PC-9 (cell line): Measurements from ENCODE around the gene SSX1.
"Not testable (repeated sequence)": the region's sequence is repeated elsewhere in the genome, so short reads cannot be mapped to it uniquely, and the experiment has no call there.

Experiments
- EZH2 ChIP-seq: fragments of 200-600 bp; sonication (generic); IDR thresholded peaks from 2 replicates; pipeline ENCODE4 v1.8.0; 2017; ENCODE audit warnings: antibody characterized with exemption, low read depth
- TF ChIP-seq, protein P1 (sequence below): fragments of 200-600 bp; sonication (generic); conservative IDR thresholded peaks from 2 replicates; pipeline ENCODE4 v1.6.1; 2017; ENCODE audit warnings: mixed run types, antibody characterized with exemption, mild to moderate bottlenecking, moderate library complexity

DNA sequence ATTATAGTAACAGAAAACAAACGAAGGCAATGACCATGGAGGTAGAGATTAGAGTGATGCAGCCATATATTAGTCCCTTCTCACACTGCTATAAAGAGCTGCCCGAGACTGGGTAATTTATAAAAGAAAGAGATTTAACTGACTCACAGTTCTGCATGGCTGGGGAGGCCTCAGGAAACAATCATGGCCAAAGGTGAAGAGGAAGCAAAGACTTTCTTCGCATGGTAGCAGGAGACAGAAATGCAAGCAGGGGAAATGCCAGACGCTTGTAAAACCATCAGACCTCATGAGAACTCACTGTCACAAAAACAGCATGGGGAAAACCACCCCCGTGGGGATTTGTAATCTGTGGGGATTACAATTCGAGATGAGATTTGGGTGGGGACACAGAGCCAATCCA lies 2.2 kb upstream of the SSX1 start:
- TF ChIP-seq, protein P1, sequence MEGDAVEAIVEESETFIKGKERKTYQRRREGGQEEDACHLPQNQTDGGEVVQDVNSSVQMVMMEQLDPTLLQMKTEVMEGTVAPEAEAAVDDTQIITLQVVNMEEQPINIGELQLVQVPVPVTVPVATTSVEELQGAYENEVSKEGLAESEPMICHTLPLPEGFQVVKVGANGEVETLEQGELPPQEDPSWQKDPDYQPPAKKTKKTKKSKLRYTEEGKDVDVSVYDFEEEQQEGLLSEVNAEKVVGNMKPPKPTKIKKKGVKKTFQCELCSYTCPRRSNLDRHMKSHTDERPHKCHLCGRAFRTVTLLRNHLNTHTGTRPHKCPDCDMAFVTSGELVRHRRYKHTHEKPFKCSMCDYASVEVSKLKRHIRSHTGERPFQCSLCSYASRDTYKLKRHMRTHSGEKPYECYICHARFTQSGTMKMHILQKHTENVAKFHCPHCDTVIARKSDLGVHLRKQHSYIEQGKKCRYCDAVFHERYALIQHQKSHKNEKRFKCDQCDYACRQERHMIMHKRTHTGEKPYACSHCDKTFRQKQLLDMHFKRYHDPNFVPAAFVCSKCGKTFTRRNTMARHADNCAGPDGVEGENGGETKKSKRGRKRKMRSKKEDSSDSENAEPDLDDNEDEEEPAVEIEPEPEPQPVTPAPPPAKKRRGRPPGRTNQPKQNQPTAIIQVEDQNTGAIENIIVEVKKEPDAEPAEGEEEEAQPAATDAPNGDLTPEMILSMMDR = not testable (repeated sequence)
- not testable (repeated sequence) for TF ChIP-seq EZH2
